Neural progenitor cell (in vitro differentiated cells): ENCODE data around the gene PDE7B.

Source experiments
- CTCF ChIP-seq: fragments of 200-600 bp; sonication (generic); IDR thresholded peaks from 2 replicates; pipeline ENCODE4 v1.5.1; 2017; ENCODE audit warnings: antibody characterized with exemption, mild to moderate bottlenecking
- EZH2 ChIP-seq: fragments of 200-600 bp; sonication (generic); IDR thresholded peaks from 2 replicates; pipeline ENCODE4 v1.6.1; 2017; ENCODE audit warnings: antibody characterized with exemption, mild to moderate bottlenecking, moderate library complexity
- EZH2phosphoT487 ChIP-seq: fragments of 200-600 bp; sonication (generic); IDR thresholded peaks from 2 replicates; pipeline ENCODE4 v1.6.1; 2017; ENCODE audit warnings: antibody characterized with exemption

GRCh38 chr6:135990855-135991464 lies 139.5 kb downstream of the PDE7B start:
- no peak for TF ChIP-seq EZH2
- no peak for TF ChIP-seq CTCF
- no peak for TF ChIP-seq EZH2phosphoT487
